IMR-90 (cell line): ENCODE results near the gene RNF148. TPM values are rescaled to one million over a fixed set of nuclear protein-coding genes. Genes with fewer than 3 reads are reported as not detected.
"Not testable (repeated sequence)": the region's sequence is repeated elsewhere in the genome, so short reads cannot be mapped to it uniquely, and the experiment has no call there.

Experiments used
- ATAC-seq: fragments of 200-7000 bp; cut with Tn5 transposase; 2 replicates; pipeline ENCODE4 v1.9.1; 2020; ENCODE audit warnings: low read depth, mild to moderate bottlenecking, moderate library complexity
- BruUV-seq: library from RNA; stranded (reverse); fragments of 400-500 nt; replicated peaks from 2 replicates; lab custom pipeline; 2021; lab: Mats Ljungman, UMichigan
- CTCF ChIA-PET: fragments of 300-600 bp; formaldehyde crosslinking; extraction: SDS; loops from one replicate; lab custom pipeline; 2021; ENCODE audit warnings: antibody characterized with exemption; lab: Yijun Ruan, JAX
- POLR2A ChIA-PET: fragments of 300-600 bp; sonication (Branson Sonifier 250); formaldehyde crosslinking; loops from one replicate; lab custom pipeline; 2022; ENCODE audit warnings: antibody characterized with exemption; ENCODE audit not compliant: unreplicated experiment; lab: Charles Lee
- DNase-seq: peaks from one replicate; pipeline ENCODE4 v3.0.0; 2013
- H2AFZ ChIP-seq: replicated peaks from 2 replicates; pipeline ENCODE3; 2013; ENCODE audit warnings: low read length, mild to moderate bottlenecking; ENCODE audit not compliant: poor library complexity
- H2AK5ac ChIP-seq: 2 replicates; pipeline ENCODE4 v1.6.1; 2013; ENCODE audit warnings: low read depth, low read length, inconsistent platforms
- H2AK9ac ChIP-seq: replicated peaks from 2 replicates; pipeline ENCODE3; 2013; ENCODE audit warnings: mild to moderate bottlenecking, low read depth, low read length, moderate library complexity; ENCODE audit not compliant: poor library complexity
- H2BK120ac ChIP-seq: 2 replicates; pipeline ENCODE4 v1.6.1; 2013; ENCODE audit warnings: low read depth, low read length, inconsistent platforms
- H2BK15ac ChIP-seq: 3 replicates; pipeline ENCODE4 v1.6.1; 2013; ENCODE audit warnings: low read depth, low read length, inconsistent platforms
- H2BK20ac ChIP-seq: 2 replicates; pipeline ENCODE4 v1.6.1; 2013; ENCODE audit warnings: low read depth, mild to moderate bottlenecking, inconsistent platforms, low read length, moderate library complexity
- H2BK5ac ChIP-seq: 2 replicates; pipeline ENCODE4 v1.6.1; 2013; ENCODE audit warnings: mild to moderate bottlenecking, low read depth, low read length, inconsistent platforms; ENCODE audit not compliant: poor library complexity, severe bottlenecking
- H3K14ac ChIP-seq: replicated peaks from 2 replicates; pipeline ENCODE4 v1.6.1; 2013; ENCODE audit warnings: low read depth, low read length, inconsistent platforms
- H3K18ac ChIP-seq: 2 replicates; pipeline ENCODE4 v1.6.1; 2013; ENCODE audit warnings: low read depth, low read length, control low read depth
- H3K23ac ChIP-seq: 2 replicates; pipeline ENCODE4 v1.6.1; 2013; ENCODE audit warnings: low read depth, low read length, inconsistent platforms
- H3K27ac ChIP-seq: 2 replicates; pipeline ENCODE4 v1.5.1; 2013; ENCODE audit warnings: mild to moderate bottlenecking, control low read depth, low read length; ENCODE audit not compliant: insufficient read depth
- H3K27me3 ChIP-seq: 2 replicates; pipeline ENCODE4 v1.6.1; 2013; ENCODE audit warnings: low read length; ENCODE audit not compliant: control insufficient read depth, insufficient read depth
- H3K36me3 ChIP-seq: 2 replicates; pipeline ENCODE4 v1.6.1; 2013; ENCODE audit warnings: low read length, mixed read lengths; ENCODE audit not compliant: control insufficient read depth, insufficient read depth
- H3K4ac ChIP-seq: 2 replicates; pipeline ENCODE4 v1.6.1; 2013; ENCODE audit warnings: low read depth, low read length, inconsistent platforms
- H3K4me1 ChIP-seq: 2 replicates; pipeline ENCODE4 v1.6.1; 2013; ENCODE audit warnings: low read length, mixed read lengths; ENCODE audit not compliant: control insufficient read depth, insufficient read depth
- H3K4me2 ChIP-seq: 2 replicates; pipeline ENCODE4 v1.6.1; 2013; ENCODE audit warnings: low read depth, mild to moderate bottlenecking, control low read depth, low read length, moderate library complexity
- H3K4me3 ChIP-seq: 2 replicates; pipeline ENCODE4 v1.5.1; 2013; ENCODE audit warnings: low read depth, mild to moderate bottlenecking, control low read depth, low read length, moderate library complexity; ENCODE audit not compliant: insufficient read depth
- H3K56ac ChIP-seq: 2 replicates; pipeline ENCODE4 v1.6.1; 2013; ENCODE audit warnings: low read length, inconsistent platforms; ENCODE audit not compliant: insufficient read depth; ENCODE audit errors: extremely low read depth
- H3K79me1 ChIP-seq, 2 experiments: 2 replicates each; pipeline ENCODE4 v1.6.1; 2013; ENCODE audit warnings: low read length in 2 of 2, inconsistent platforms in 1 of 2, low read depth in 1 of 2
- H3K9ac ChIP-seq: 2 replicates; pipeline ENCODE4 v1.6.1; 2013; ENCODE audit warnings: low read depth, low read length, control low read depth
- H3K9me1 ChIP-seq: 2 replicates; pipeline ENCODE4 v1.6.1; 2013; ENCODE audit warnings: low read length, inconsistent platforms; ENCODE audit not compliant: insufficient read depth
- H3K9me3 ChIP-seq: 2 replicates; pipeline ENCODE4 v1.6.1; 2013; ENCODE audit warnings: low read length; ENCODE audit not compliant: control insufficient read depth, insufficient read depth
- H4K20me1 ChIP-seq: 2 replicates; pipeline ENCODE4 v1.6.1; 2013; ENCODE audit warnings: low read length, inconsistent platforms; ENCODE audit not compliant: insufficient read depth
- H4K5ac ChIP-seq: 2 replicates; pipeline ENCODE4 v1.6.1; 2013; ENCODE audit warnings: mild to moderate bottlenecking, low read depth, low read length, control low read depth
- H4K8ac ChIP-seq, 2 experiments: 2 replicates each; pipeline ENCODE4 v1.6.1; 2013; ENCODE audit warnings: low read depth in 2 of 2, low read length in 2 of 2, control low read depth in 1 of 2, inconsistent platforms in 1 of 2
- H4K91ac ChIP-seq: 2 replicates; pipeline ENCODE4 v1.6.1; 2013; ENCODE audit warnings: low read depth, low read length, inconsistent platforms; ENCODE audit not compliant: insufficient read depth
- WGBS, 2 experiments: methylation state at CpG; one replicate each; pipeline versions ENCODE4 v1.1.5 to v1.1.7; 2013; ENCODE audit warnings: missing lambda C conversion rate in 2 of 2; ENCODE audit not compliant: insufficient read length in 1 of 2; ENCODE audit errors: extremely low coverage in 2 of 2; 5-methylcytosine and 5-hydroxymethylcytosine counted together
- dilution Hi-C: fragments of 300-500 bp; cut with HindIII; formaldehyde crosslinking; loops from one replicate; pipeline ENCODE4 v1.14.3; 2018; ENCODE audit warnings: low sequenced_read_pairs; ENCODE audit not compliant: unreplicated experiment
- in situ Hi-C: fragments of 300-500 bp; cut with MboI; formaldehyde crosslinking; loops from 3 replicates; pipeline ENCODE4 v1.14.3; 2019; ENCODE audit warnings: low sequenced_read_pairs, inconsistent platforms, mixed read lengths
- intact Hi-C: fragments of 100-400 bp; cut with micrococcal nuclease; formaldehyde crosslinking; loops from 2 replicates; pipeline ENCODE4 v1.10.0; 2022
- polyA plus RNA-seq, 3 experiments: library from polyadenylated mRNA; depleted of rRNA; stranded (reverse); fragments of >200 nt; gene quantifications; 2 replicates each; pipeline ENCODE4 v1.2.3, GENCODE V29; 2012; ENCODE audit warnings: low replicate concordance in 1 of 3
- total RNA-seq: library from RNA; depleted of rRNA; stranded (reverse); fragments of >200 nt; gene quantifications from 2 replicates; pipeline ENCODE4 v1.2.3, GENCODE V29; 2012

Gene RNF148
- total and polyA plus RNA-seq, 2 of the 4 experiments (the other 2 are of a cell fraction): not detected

DNA sequence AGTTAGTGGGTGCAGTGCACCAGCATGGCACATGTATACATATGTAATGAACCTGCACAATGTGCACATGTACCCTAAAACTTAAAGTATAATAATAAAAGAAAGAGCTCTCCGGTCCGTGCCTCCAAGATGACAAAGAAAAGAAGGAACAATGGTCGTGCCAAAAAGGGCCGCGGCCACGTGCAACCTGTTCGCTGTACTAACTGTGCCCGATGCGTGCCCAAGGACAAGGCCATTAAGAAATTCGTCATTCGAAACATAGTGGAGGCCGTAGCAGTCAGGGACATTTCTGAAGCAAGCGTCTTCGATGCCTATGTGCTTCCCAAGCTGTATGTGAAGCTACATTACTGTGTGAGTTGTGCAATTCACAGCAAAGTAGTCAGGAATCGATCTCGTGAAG, 21.5 kb downstream of the RNF148 start:
- H3K27ac ChIP-seq, H3K79me1 ChIP-seq, H2AK9ac ChIP-seq, DNase-seq, H3K4me1 ChIP-seq, H3K14ac ChIP-seq, H4K8ac ChIP-seq, intact Hi-C loops, H2AK5ac ChIP-seq, H3K4me3 ChIP-seq, H2BK15ac ChIP-seq, H2AFZ ChIP-seq, H3K9me3 ChIP-seq, dilution Hi-C loops, H3K9me1 ChIP-seq, H4K91ac ChIP-seq, BruUV-seq, H3K27me3 ChIP-seq, H3K36me3 ChIP-seq, H3K56ac ChIP-seq, H3K9ac ChIP-seq, CTCF ChIA-PET, H4K5ac ChIP-seq, H3K4me2 ChIP-seq, H2BK20ac ChIP-seq, H2BK120ac ChIP-seq, in situ Hi-C loops, POLR2A ChIA-PET, ATAC-seq, H3K23ac ChIP-seq, H2BK5ac ChIP-seq, H4K20me1 ChIP-seq, H3K18ac ChIP-seq, H3K4ac ChIP-seq: not testable (repeated sequence)
- 100% methylated on average over 6 of the region's 16 CpGs; no CpG with 5 or more reads in 1 of the 2 experiments for WGBS, 2 experiments
